H1 (cell line): ENCODE data around the gene ISOC2. TPM values are rescaled to one million over a fixed set of nuclear protein-coding genes. Genes with fewer than 3 reads are reported as not detected.

ENCODE experiments used
- CTCF ChIA-PET: fragments of 300-600 bp; sonication (Branson Sonifier 250); formaldehyde crosslinking; loops from one replicate; lab custom pipeline; 2021; ENCODE audit not compliant: partially characterized antibody; lab: Charles Lee
- POLR2A ChIA-PET: fragments of 300-600 bp; sonication (Branson Sonifier 250); formaldehyde crosslinking; loops from one replicate; lab custom pipeline; 2021; ENCODE audit warnings: inconsistent platforms; ENCODE audit not compliant: partially characterized antibody; lab: Charles Lee
- DNase-seq, 2 experiments: peaks; one replicate each; pipeline versions ENCODE4 v3.0.0 to v3.0.0-alpha.2; 2010 to 2022; ENCODE audit warnings: low spot score in 2 of 2, low read depth in 1 of 2, mixed read lengths in 1 of 2
- FAIRE-seq: peaks from 2 replicates; lab custom pipeline; 2011; peaks lifted over from hg19 to GRCh38; lab: Jason Lieb, UNC
- H2AFZ ChIP-seq: 2 replicates; pipeline ENCODE4 v1.8.1; 2012; ENCODE audit warnings: low read length, inconsistent platforms
- H2AK5ac ChIP-seq: 2 replicates; pipeline ENCODE4 v1.6.1; 2013; ENCODE audit warnings: low read depth, low read length
- H2BK120ac ChIP-seq: replicated peaks from 2 replicates; pipeline ENCODE3; 2013; ENCODE audit warnings: low read depth, low read length, inconsistent platforms
- H2BK12ac ChIP-seq: 2 replicates; pipeline ENCODE4 v1.6.1; 2013; ENCODE audit warnings: low read depth, low read length
- H2BK15ac ChIP-seq: 2 replicates; pipeline ENCODE4 v1.6.1; 2013; ENCODE audit warnings: low read length
- H2BK20ac ChIP-seq: 2 replicates; pipeline ENCODE4 v1.6.1; 2013; ENCODE audit warnings: low read length
- H2BK5ac ChIP-seq: 2 replicates; pipeline ENCODE4 v1.6.1; 2013; ENCODE audit warnings: low read depth, low read length
- H3K14ac ChIP-seq: 2 replicates; pipeline ENCODE4 v1.6.1; 2013; ENCODE audit warnings: inconsistent platforms; ENCODE audit not compliant: insufficient read length
- H3K18ac ChIP-seq: 2 replicates; pipeline ENCODE4 v1.6.1; 2013; ENCODE audit warnings: low read length; ENCODE audit errors: extremely low read depth
- H3K23ac ChIP-seq: 2 replicates; pipeline ENCODE4 v1.6.1; 2013; ENCODE audit warnings: inconsistent platforms; ENCODE audit not compliant: insufficient read length
- H3K23me2 ChIP-seq: 2 replicates; pipeline ENCODE4 v1.6.1; 2013; ENCODE audit warnings: low read depth, low read length
- H3K27ac ChIP-seq: 2 replicates; pipeline ENCODE4 v1.6.1; 2011; ENCODE audit warnings: low read depth, low read length, inconsistent platforms
- H3K27me3 ChIP-seq, 4 experiments: replicated peaks in 1 of 4; 1 replicate in 1 of 4; 2 replicates in 3 of 4; pipeline versions ENCODE4 v1.6.1 to v1.8.1; 2011 to 2013; ENCODE audit warnings: low read length in 3 of 4, mild to moderate bottlenecking in 3 of 4, inconsistent platforms in 2 of 4, mixed read lengths in 2 of 4, moderate library complexity in 1 of 4; ENCODE audit not compliant: control insufficient read depth in 3 of 4, insufficient read depth in 3 of 4; ENCODE audit errors: extremely low read depth in 1 of 4
- H3K36me3 ChIP-seq, 4 experiments: 2 replicates each; pipeline versions ENCODE4 v1.6.1 to v1.8.1; 2011 to 2013; ENCODE audit warnings: mild to moderate bottlenecking in 4 of 4, low read length in 3 of 4, moderate library complexity in 2 of 4, control low read depth in 1 of 4, inconsistent platforms in 1 of 4; ENCODE audit not compliant: insufficient read depth in 4 of 4, control insufficient read depth in 2 of 4
- H3K4ac ChIP-seq: replicated peaks from 2 replicates; pipeline ENCODE3; 2013; ENCODE audit warnings: low read length, low read depth, mixed read lengths, inconsistent platforms; ENCODE audit not compliant: insufficient read length
- H3K4me1 ChIP-seq, 4 experiments: replicated peaks in 1 of 4; 1 replicate in 1 of 4; 2 replicates in 3 of 4; pipeline versions ENCODE4 v1.6.1 to v1.8.1; 2011 to 2013; ENCODE audit warnings: low read length in 3 of 4, inconsistent platforms in 2 of 4, mixed read lengths in 1 of 4; ENCODE audit not compliant: insufficient read depth in 4 of 4, control insufficient read depth in 3 of 4
- H3K4me2 ChIP-seq, 2 experiments: 2 replicates each; pipeline versions ENCODE4 v1.6.1 to v1.8.1; 2011 to 2013; ENCODE audit warnings: low read depth in 2 of 2, low read length in 2 of 2, control low read depth in 1 of 2, inconsistent platforms in 1 of 2, mild to moderate bottlenecking in 1 of 2; ENCODE audit not compliant: insufficient read depth in 1 of 2
- H3K4me3 ChIP-seq, 4 experiments: fragments of 200-600, 300-600 bp in 1 of 4; sonication (generic), shearing (Covaris generic), sonication (Bioruptor Twin) in 1 of 4; 2 replicates each; pipeline versions ENCODE4 v1.5.1 to v1.8.1; 2011 to 2016; ENCODE audit warnings: low read length in 4 of 4, low read depth in 3 of 4, control low read depth in 2 of 4, inconsistent platforms in 2 of 4, mild to moderate bottlenecking in 2 of 4, mixed read lengths in 1 of 4, moderate library complexity in 1 of 4; ENCODE audit not compliant: insufficient read depth in 2 of 4; ENCODE audit errors: extremely low read depth in 1 of 4
- H3K56ac ChIP-seq: replicated peaks from 2 replicates; pipeline ENCODE3; 2013; ENCODE audit warnings: low read depth, mild to moderate bottlenecking, mixed read lengths, low read length, inconsistent platforms; ENCODE audit not compliant: insufficient read length
- H3K79me1 ChIP-seq: 2 replicates; pipeline ENCODE4 v1.6.1; 2013; ENCODE audit warnings: low read depth, low read length, control low read depth
- H3K79me2 ChIP-seq, 2 experiments: 2 replicates each; pipeline versions ENCODE4 v1.6.1 to v1.8.1; 2012 to 2013; ENCODE audit warnings: low read length in 2 of 2, mild to moderate bottlenecking in 2 of 2, inconsistent platforms in 1 of 2; ENCODE audit not compliant: insufficient read depth in 2 of 2, control insufficient read depth in 1 of 2
- H3K9ac ChIP-seq, 4 experiments: replicated peaks in 1 of 4; 1 replicate in 1 of 4; 2 replicates in 3 of 4; pipeline versions ENCODE4 v1.6.1 to v1.8.1; 2011 to 2013; ENCODE audit warnings: low read depth in 3 of 4, low read length in 3 of 4, control low read depth in 2 of 4, mild to moderate bottlenecking in 2 of 4, moderate library complexity in 2 of 4, inconsistent platforms in 1 of 4; ENCODE audit errors: extremely low read depth in 1 of 4
- H3K9me3 ChIP-seq, 2 experiments: 2 replicates each; pipeline versions ENCODE4 v1.6.1 to v1.8.1; 2012 to 2013; ENCODE audit warnings: mild to moderate bottlenecking in 2 of 2, moderate library complexity in 2 of 2, control low read depth in 1 of 2, inconsistent platforms in 1 of 2, low read depth in 1 of 2, low read length in 1 of 2, mixed read lengths in 1 of 2; ENCODE audit not compliant: insufficient read depth in 2 of 2
- H4K20me1 ChIP-seq, 2 experiments: replicated peaks in 1 of 2; 2 replicates each; pipeline versions ENCODE3 to v1.8.1; 2011 to 2013; ENCODE audit warnings: inconsistent platforms in 2 of 2, low read length in 2 of 2, mild to moderate bottlenecking in 1 of 2; ENCODE audit not compliant: insufficient read depth in 2 of 2, control insufficient read depth in 1 of 2
- H4K5ac ChIP-seq: 2 replicates; pipeline ENCODE4 v1.6.1; 2013; ENCODE audit warnings: low read length, low read depth, mixed read lengths, inconsistent platforms; ENCODE audit not compliant: insufficient read length
- H4K8ac ChIP-seq: 2 replicates; pipeline ENCODE4 v1.8.0; 2013; ENCODE audit warnings: mild to moderate bottlenecking, moderate library complexity, low read length, inconsistent platforms; ENCODE audit not compliant: insufficient read depth; ENCODE audit errors: extremely low read depth
- H4K91ac ChIP-seq: replicated peaks from 2 replicates; pipeline ENCODE3; 2013; ENCODE audit warnings: low read length, mixed read lengths, inconsistent platforms; ENCODE audit not compliant: insufficient read length
- EZH2 ChIP-seq: fragments of 200-600 bp; sonication (generic); IDR thresholded peaks from 2 replicates; pipeline ENCODE4 v1.7.1; 2012; ENCODE audit warnings: low read depth, mild to moderate bottlenecking, moderate library complexity, low read length, inconsistent platforms; ENCODE audit not compliant: severe bottlenecking
- JUND ChIP-seq: IDR thresholded peaks from 2 replicates; pipeline ENCODE4 v1.6.1; 2011; ENCODE audit warnings: mild to moderate bottlenecking, improper control_type of control experiment, low read length
- NRF1 ChIP-seq: IDR thresholded peaks from 2 replicates; pipeline ENCODE4 v1.6.1; 2011; ENCODE audit warnings: mild to moderate bottlenecking, low read depth, low read length, improper control_type of control experiment
- RAD21 ChIP-seq, 2 experiments: IDR thresholded peaks in 1 of 2; conservative IDR thresholded peaks in 1 of 2; 2 replicates each; pipeline ENCODE4 v1.6.1; 2011; ENCODE audit warnings: low read depth in 2 of 2, low read length in 2 of 2, improper control_type of control experiment in 1 of 2, inconsistent platforms in 1 of 2, mild to moderate bottlenecking in 1 of 2, moderate library complexity in 1 of 2
- ZNF274 ChIP-seq: IDR thresholded peaks from 2 replicates; pipeline ENCODE4 v1.7.0; 2012; ENCODE audit warnings: low read length, borderline replicate concordance; ENCODE audit errors: extremely low read depth
- WGBS, 2 experiments: shearing (Covaris generic) in 1 of 2; methylation state at CpG; one replicate each; pipeline versions ENCODE4 v1.1.6 to v1.1.7; 2013 to 2015; ENCODE audit warnings: low lambda C conversion rate in 2 of 2, mixed read lengths in 2 of 2, inconsistent platforms in 1 of 2, low coverage in 1 of 2, missing lambda C conversion rate in 1 of 2; ENCODE audit not compliant: insufficient replicate concordance in 2 of 2, insufficient coverage in 1 of 2, insufficient read length in 1 of 2; ENCODE audit errors: extremely low coverage in 1 of 2, missing lambda C conversion rate in 1 of 2; 5-methylcytosine and 5-hydroxymethylcytosine counted together
- polyA plus RNA-seq, 7 experiments: library from polyadenylated mRNA; depleted of rRNA in 3 of 7; stranded (reverse) in 5 of 7; unstranded in 2 of 7; fragments of >200 nt in 5 of 7; fragments of 200-250 nt in 2 of 7; gene quantifications; 1 replicate in 5 of 7; 2 replicates in 1 of 7; 4 replicates in 1 of 7; pipeline versions ENCODE4 v1.2.1 to v1.2.3, GENCODE V29; 2011 to 2013; ENCODE audit warnings: missing spikeins in 2 of 7, mixed read lengths in 2 of 7
- total RNA-seq: library from RNA; stranded (reverse); fragmentation: NEBNext Ultra II Directional; extraction: Animal tissue kit (Norgen Biotek cat#: 25700); gene quantifications from 2 replicates; pipeline ENCODE4 v1.2.1, GENCODE V29; 2021
- TF ChIP-seq, protein P1 (sequence below): IDR thresholded peaks from 2 replicates; pipeline ENCODE4 v1.6.1; 2012; ENCODE audit warnings: inconsistent platforms

The ISOC2 gene
- total and polyA plus RNA-seq, 2 of the 8 experiments (the other 6 are each of a cell fraction or from before 2014, with no cell fraction given): 96.9 to 152 TPM

DNA sequence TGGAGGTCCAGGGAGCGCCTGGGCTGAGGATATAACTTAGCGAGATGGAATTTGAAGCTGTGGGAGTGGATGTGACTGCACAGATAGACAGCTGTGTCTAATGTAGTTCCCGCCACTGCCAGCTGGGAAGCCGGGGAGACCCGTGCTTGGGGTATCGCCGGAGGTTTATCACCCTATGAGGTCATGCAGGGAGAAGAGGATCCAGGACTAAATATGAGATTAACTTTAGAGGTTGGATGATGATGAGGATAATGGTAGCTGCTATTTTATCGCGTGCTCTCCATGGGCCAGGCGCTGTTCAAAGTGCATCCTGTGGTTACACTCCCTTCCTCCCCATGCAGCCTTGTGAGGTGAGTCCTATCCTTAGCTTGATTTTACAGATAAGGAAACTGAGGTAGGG, 46.7 kb upstream of the ISOC2 start:
- H2AFZ ChIP-seq: no peak overlapping the region
- H3K79me1 ChIP-seq: no peaks in the 10 kb centered on the region
- no peak overlapping the region for H3K9ac ChIP-seq
- H3K4me1 ChIP-seq: no peaks in the 10 kb centered on the region
- no peak overlapping the region for H3K4me3 ChIP-seq
- FAIRE-seq: no peak
- no peaks in the 10 kb centered on the region for H3K79me2 ChIP-seq
- H3K27ac ChIP-seq: no peak overlapping the region
- H3K27me3 ChIP-seq: peaks cover 5 to 10% (median 7%) of the 10 kb centered on the region in 4 experiments
- H3K9me3 ChIP-seq: peaks cover 5 to 6% of the 10 kb centered on the region in 2 experiments; a peak in 3 of 4 replicates
- H2BK12ac ChIP-seq: no peak overlapping the region
- H2BK120ac ChIP-seq: no peak overlapping the region
- ChIA-PET POLR2A (interaction anchor here (0.5 to 1.1 kb wide), 3 partner anchors 10 to 372 kb away, joined by 3 to 4 read pairs (median 3); partner anchors contain the start of gene UBE2S), CTCF (interaction anchor here (0.7 to 2.7 kb wide), 5 partner anchors 12 to 169 kb away, joined by 3 to 11 read pairs (median 3); no protein-coding TSS in a partner anchor)
- no peak overlapping the region for H4K8ac ChIP-seq
- H3K56ac ChIP-seq: no peak overlapping the region
- H4K91ac ChIP-seq: no peak overlapping the region
- H3K4me2 ChIP-seq: no peak overlapping the region
- no peak overlapping the region for H3K14ac ChIP-seq
- H3K23me2 ChIP-seq: no peaks in the 10 kb centered on the region
- H3K18ac ChIP-seq: no peak overlapping the region
- H2BK5ac ChIP-seq: no peak overlapping the region
- 0 out of 2 replicates have a peak overlapping the region, but pooled peaks have one; percentile 65 for H2BK15ac ChIP-seq
- H2AK5ac ChIP-seq: 0 out of 2 replicates have a peak overlapping the region, but pooled peaks have one; percentile 13
- no peak overlapping the region for H3K4ac ChIP-seq
- DNase-seq: no peak
- H2BK20ac ChIP-seq: peak overlapping the region; percentile 61; the same call in 1 of the 2 replicates
- peaks cover 0 to under 1% (median 0%) of the 10 kb centered on the region in 4 experiments; a peak in 1 of 8 replicates for H3K36me3 ChIP-seq
- 85% methylated on average over 10 of the region's 10 CpGs; no CpG with 5 or more reads in 1 of the 2 experiments for WGBS, 2 experiments
- TF ChIP-seq JUND: no peak
- no peak for TF ChIP-seq ZNF274
- TF ChIP-seq EZH2: no peak
- TF ChIP-seq NRF1: no peak
- TF ChIP-seq, protein P1, sequence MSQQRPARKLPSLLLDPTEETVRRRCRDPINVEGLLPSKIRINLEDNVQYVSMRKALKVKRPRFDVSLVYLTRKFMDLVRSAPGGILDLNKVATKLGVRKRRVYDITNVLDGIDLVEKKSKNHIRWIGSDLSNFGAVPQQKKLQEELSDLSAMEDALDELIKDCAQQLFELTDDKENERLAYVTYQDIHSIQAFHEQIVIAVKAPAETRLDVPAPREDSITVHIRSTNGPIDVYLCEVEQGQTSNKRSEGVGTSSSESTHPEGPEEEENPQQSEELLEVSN: no peak
- no peak for TF ChIP-seq RAD21 (IDR thresholded peaks at IDR 0.05 in 1 of 2, conservative IDR thresholded peaks at IDR 0.05 in 1 of 2; ENCODE audit: low read depth in 2 of 2, low read length in 2 of 2)
- H3K23ac ChIP-seq: no peak overlapping the region
- no peaks in the 10 kb centered on the region for H4K20me1 ChIP-seq
- no peak overlapping the region for H4K5ac ChIP-seq
